ENCODE data around the gene HNRNPUL1.

HNRNPUL1 gene

GRCh38 chr19:41233748-41234240 is 30.4 kb upstream of the HNRNPUL1 start:
- in situ Hi-C loops (cut with MboI; ENCODE audit: low sequenced_read_pairs): no loop called here

GRCh38 chr19:41234512-41235168 is 29.5 kb upstream of the HNRNPUL1 start:
- in situ Hi-C loops (cut with MboI; ENCODE audit: low sequenced_read_pairs): no loop called here

GRCh38 chr19:41235480-41235879 is 28.7 kb upstream of the HNRNPUL1 start:
- in situ Hi-C loops (cut with MboI; ENCODE audit: low sequenced_read_pairs): no loop called here

- in situ Hi-C loops (cut with MboI; ENCODE audit: low sequenced_read_pairs): no loop called here
These were observed 25.9 kb upstream of the HNRNPUL1 start for GRCh38 chr19:41238244-41238643.

GRCh38 chr19:41239363-41239762 is 24.8 kb upstream of the HNRNPUL1 start:
- in situ Hi-C loops (cut with MboI; ENCODE audit: low sequenced_read_pairs): no loop called here

GRCh38 chr19:41239961-41240574 is 24.1 kb upstream of the HNRNPUL1 start:
- in situ Hi-C loops (cut with MboI; ENCODE audit: low sequenced_read_pairs): no loop called here

GRCh38 chr19:41241859-41242258 is 22.3 kb upstream of the HNRNPUL1 start:
- in situ Hi-C loops (cut with MboI; ENCODE audit: low sequenced_read_pairs): no loop called here

- in situ Hi-C loops (cut with MboI; ENCODE audit: low sequenced_read_pairs): no loop called here
These were observed 20.1 kb upstream of the HNRNPUL1 start for GRCh38 chr19:41244117-41244516.

GRCh38 chr19:41245843-41246242 is 18.3 kb upstream of the HNRNPUL1 start:
- in situ Hi-C loops (cut with MboI; ENCODE audit: low sequenced_read_pairs): no loop called here

- in situ Hi-C loops (cut with MboI; ENCODE audit: low sequenced_read_pairs): no loop called here
These were observed 15.3 kb upstream of the HNRNPUL1 start for GRCh38 chr19:41248895-41249294.

- in situ Hi-C loops (cut with MboI; ENCODE audit: low sequenced_read_pairs): loop anchor here (10.0 to 25.0 kb wide), 2 partner anchors 45 to 588 kb away; no protein-coding TSS in a partner anchor
These were observed 14.3 kb upstream of the HNRNPUL1 start for GRCh38 chr19:41249707-41250423.

GRCh38 chr19:41253660-41254059 is 10.5 kb upstream of the HNRNPUL1 start:
- in situ Hi-C loops (cut with MboI; ENCODE audit: low sequenced_read_pairs): loop anchor here (10.0 to 25.0 kb wide), 2 partner anchors 49 to 591 kb away; no protein-coding TSS in a partner anchor

GRCh38 chr19:41255171-41255570 is 9.0 kb upstream of the HNRNPUL1 start:
- in situ Hi-C loops (cut with MboI; ENCODE audit: low sequenced_read_pairs): loop anchor here (10.0 to 25.0 kb wide), 2 partner anchors 50 to 593 kb away; no protein-coding TSS in a partner anchor

- in situ Hi-C loops (cut with MboI; ENCODE audit: low sequenced_read_pairs): loop anchor here (25.0 kb wide), 1 partner anchor 599 kb away; no protein-coding TSS in a partner anchor
These were observed 2.5 kb upstream of the HNRNPUL1 start for GRCh38 chr19:41261474-41262190.

- in situ Hi-C loops (cut with MboI; ENCODE audit: low sequenced_read_pairs): loop anchor here (25.0 kb wide), 1 partner anchor 601 kb away; no protein-coding TSS in a partner anchor
These were observed 926 bp upstream of the HNRNPUL1 start for GRCh38 chr19:41263042-41263849.

- in situ Hi-C loops (cut with MboI; ENCODE audit: low sequenced_read_pairs): loop anchor here (25.0 kb wide), 1 partner anchor 602 kb away; no protein-coding TSS in a partner anchor
These were observed 616 bp downstream of the HNRNPUL1 start for GRCh38 chr19:41264581-41265394.

GRCh38 chr19:41265395-41266153 is 1.4 kb downstream of the HNRNPUL1 start:
- in situ Hi-C loops (cut with MboI; ENCODE audit: low sequenced_read_pairs): loop anchor here (25.0 kb wide), 1 partner anchor 603 kb away; no protein-coding TSS in a partner anchor

GRCh38 chr19:41269055-41269454 is 4.9 kb downstream of the HNRNPUL1 start:
- in situ Hi-C loops (cut with MboI; ENCODE audit: low sequenced_read_pairs): loop anchor here (25.0 kb wide), 1 partner anchor 607 kb away; no protein-coding TSS in a partner anchor
